Stimulated activated CD4-positive, alpha-beta T cell treated with anti-CD3 and anti-CD28 coated beads, Interleukin-1b, Interleukin-23, amount 100 ng/mL, for 48 hours (primary cell): Measurements from ENCODE around the gene DISP3.

Source experiments
- DNase-seq: peaks from one replicate; pipeline ENCODE4 v3.0.0-alpha.2; 2020

The DISP3 gene

DNA sequence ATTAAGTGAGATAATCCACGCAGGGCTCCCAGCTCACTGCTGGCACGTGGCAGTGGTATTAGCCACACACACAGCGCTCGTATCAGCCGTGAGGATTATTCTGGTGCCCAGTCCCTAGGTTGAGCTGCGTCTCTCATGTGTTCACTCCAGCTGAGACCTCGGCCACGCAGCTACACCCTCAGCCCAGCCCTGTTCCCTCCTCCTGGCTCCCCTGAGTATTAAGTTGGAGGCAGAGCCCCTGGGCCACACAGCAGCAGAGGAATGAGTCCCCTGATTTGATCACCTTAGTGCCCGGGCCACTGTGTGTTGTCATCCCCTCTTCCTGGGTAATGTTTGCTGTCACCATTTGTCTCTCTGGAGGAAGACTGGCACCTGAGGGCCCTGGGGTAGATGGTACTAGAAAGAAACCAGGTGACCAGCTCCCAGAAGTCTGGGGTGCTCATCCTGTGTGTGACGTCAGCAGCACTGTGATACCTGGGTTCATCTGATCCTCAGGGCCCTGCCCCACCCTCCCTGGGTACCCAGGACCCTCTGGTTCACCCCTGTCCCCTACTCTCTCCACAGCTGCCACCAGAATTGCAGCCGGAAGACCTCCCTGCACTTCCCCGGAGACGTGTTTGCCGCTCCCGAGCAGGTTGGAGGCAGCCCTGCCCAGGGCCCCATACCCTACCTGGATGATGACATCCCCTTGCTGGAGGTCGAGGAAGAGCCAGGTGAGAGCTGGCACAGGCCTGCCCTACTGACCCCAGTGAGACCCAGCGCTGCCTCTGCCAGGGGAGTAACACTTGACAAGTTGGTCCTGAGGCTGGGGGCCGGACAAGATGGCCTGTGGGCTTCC lies 40.1 kb downstream of the DISP3 start:
- DNase-seq = no peak

DNA sequence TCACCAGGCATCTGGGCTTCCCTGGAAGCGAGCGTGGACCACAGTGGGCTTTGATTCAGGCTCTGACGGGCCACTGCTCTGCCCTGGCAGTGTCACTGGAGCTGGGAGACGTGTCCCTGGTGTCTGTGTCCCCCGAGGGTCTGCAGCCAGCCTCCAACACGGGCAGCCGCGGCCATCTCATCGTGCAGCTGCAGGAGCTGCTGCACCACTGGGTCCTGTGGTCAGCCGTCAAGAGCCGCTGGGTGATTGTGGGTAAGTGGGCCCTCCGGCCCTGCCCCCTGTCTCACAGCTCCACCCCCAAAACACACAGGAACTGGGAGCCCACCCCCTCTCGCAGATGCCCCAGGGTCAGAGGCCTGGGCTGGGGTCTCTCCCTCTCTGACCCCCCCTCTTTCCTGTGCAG lies 40.7 kb downstream of the DISP3 start:
- DNase-seq = no peak

DNA sequence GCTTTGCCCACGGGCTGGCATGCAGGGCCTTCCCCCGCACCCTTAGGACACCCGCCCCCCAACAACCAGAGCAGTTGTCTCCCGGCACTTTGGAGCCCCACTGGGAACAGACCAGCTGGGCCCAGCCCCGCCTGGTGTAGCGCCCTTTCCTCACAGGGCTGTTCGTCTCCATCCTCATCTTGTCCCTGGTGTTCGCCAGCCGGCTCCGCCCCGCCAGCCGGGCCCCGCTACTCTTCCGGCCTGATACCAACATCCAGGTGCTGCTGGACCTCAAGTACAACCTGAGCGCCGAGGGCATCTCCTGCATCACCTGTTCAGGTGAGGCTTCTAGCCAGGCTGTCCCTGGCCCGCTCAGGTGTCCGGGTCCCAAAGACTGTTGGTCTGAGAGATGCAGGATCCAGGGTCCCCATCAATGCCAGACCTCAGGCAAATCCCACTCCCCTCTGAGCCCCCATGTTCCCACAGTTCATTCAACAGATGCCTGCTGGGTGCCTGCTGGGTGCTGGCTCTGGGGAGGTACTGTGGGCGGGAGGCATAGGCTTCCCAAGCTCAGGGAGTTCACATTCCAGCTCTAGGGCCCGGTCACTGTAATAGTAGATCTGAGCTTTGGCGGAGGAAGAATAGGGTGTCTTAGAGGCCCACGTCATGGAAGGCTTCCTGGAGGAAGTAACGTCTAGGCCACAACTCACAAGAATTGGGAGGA lies 41.7 kb downstream of the DISP3 start:
- no peak for DNase-seq

DNA sequence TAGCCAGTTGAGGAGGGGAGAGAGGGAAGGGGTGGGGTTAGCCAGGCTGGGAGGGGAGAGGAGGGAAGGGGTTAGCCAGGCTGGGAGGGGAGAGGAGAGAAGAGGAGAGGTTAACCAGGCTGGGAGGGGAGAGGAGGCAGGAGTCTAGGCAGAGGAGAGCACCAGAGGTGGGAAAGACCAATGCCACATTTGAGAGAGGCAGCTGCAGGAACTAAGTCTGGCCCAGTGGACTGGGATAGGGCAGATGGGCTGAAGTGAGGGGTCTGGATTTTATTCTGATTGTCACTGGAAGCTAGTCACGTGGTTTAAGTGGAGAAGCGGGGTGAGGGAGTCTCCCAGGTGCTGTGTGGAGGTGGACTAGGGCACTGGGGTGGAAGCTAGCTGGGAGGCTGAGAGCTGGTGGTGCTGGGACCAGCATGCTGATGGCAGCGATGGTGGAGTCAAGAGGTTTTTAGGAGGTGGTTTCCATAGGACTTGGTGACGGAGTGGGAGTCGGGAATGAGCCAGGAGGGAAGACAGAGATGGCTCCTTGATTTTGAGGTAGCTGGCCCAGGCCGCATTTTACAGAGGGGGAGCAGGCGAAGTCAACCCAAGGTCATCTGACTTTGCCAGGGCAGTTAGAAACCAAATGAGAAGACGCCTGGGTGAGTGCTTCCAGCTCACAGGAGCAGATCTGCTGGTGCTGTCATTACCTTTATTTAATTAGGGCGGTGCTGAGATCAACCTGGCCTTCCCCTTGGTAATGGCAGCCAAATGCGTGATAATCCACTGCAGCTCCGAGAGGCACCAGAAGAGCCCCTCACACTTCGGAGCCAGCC lies 42.8 kb downstream of the DISP3 start:
- DNase-seq = no peak

DNA sequence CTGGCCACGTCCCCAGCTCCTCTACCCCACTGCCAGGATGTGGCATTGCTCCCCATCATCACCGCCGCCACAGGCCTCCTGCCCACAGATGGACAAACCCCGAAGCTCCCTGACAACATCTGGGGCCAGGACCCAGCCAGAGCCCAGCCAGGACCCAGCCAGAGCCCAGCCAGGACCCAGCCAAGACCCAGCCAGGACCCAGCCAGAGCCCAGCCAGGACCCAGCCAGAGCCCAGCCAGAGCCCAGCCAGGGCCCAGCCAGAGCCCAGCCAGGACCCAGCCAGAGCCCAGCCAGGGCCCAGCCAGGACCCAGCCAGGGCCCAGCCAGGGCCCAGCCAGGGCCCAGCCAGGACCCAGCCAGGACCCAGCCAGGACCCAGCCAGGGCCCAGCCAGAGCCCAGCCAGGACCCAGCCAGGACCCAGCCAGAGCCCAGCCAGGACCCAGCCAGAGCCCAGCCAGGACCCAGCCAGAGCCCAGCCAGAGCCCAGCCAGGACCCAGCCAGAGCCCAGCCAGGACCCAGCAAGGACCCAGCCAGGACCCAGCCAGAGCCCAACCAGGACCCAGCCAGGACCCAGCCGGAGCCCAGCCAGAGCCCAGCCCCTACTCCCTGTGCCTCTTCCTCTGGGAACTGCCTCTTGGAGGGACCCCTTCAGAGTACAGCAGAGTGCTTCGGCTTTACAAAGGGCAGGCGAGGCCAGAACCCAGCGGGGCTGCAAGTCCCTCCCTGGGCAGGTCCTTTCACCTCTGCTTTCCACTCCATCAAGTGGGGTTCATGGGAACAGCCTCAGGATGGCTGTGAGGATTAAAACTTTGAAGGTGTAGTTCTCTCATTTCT lies 43.7 kb downstream of the DISP3 start:
- DNase-seq = no peak

DNA sequence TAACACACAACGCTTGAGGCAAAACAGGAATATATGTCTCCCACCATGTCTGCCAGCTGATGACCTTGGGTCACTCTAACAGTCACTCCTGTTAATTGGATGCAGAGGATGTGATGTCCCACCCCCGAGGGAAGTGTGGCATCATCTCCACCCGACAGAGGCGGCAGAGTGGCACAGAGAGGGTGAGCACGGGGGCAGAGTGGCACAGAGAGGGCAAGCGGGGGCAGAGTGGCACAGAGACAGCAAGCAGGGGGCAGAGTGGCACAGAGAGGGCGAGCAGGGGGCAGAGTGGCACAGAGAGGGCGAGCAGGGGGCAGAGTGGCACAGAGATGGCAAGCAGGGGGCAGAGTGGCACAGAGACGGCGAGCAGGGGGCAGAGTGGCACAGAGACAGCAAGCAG lies 44.3 kb downstream of the DISP3 start:
- DNase-seq = no peak

DNA sequence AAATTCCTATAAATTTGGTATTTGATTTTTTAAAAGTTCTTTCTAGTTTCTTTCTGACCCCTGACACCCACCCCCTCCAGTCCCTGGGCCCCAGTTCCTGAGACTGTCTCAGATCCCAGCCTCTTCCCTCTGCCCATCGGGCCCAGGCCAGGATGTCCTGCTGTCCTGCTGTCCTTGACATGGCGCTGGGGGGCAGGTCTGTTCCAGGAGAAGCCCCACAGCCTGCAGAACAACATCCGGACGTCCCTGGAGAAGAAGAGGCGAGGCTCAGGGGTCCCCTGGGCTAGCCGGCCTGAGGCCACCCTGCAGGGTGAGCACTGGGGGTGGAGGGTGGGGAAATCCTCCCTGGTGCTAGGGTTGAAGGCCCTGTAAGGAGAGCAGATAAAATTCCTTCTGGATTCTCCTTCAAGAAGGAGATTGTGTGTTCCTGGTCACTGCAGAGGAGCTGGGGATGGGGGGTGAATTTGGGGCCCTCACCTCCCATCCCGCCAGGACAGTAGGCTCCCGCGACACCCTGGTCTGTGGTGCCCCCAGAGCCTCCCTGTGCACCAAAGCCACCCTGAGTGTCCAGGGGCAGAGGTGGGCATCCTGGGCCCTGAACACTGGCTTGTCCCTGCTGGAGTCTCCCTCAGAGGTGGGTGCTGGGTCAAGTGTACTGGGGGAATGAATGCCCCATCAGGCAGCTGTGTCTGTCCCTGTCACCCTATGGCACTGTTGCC lies 45.0 kb downstream of the DISP3 start:
- no peak for DNase-seq

DNA sequence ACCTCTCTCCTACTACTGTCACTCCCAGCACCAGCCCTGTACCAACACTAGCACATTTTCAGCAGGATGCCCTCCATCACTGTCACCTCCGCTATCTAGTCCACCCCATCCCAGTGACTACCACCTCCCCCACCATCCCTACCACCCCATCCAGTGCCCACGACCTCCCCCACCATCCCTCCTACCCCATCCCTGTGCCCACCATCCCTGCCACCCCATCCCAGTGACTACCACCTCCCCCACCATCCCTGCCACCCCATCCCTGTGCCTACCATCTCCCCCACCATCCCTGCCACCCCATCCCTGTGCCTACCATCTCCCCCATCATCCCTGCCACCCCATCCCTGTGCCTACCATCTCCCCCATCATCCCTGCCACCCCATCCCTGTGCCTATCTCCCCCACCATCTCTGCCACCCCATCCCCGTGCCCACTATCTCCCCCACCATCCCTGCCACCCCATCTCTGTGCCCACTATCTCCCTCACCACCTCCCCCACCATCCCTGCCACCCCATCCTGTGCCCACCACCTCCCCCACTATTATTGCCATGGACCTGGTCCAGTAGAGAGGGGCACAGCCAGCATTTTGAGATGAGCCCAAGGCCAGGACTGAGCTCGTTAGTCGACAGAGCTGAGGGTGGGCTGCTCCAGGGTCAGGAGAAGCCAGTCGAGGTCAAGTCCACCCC lies 45.7 kb downstream of the DISP3 start:
- no peak for DNase-seq

DNA sequence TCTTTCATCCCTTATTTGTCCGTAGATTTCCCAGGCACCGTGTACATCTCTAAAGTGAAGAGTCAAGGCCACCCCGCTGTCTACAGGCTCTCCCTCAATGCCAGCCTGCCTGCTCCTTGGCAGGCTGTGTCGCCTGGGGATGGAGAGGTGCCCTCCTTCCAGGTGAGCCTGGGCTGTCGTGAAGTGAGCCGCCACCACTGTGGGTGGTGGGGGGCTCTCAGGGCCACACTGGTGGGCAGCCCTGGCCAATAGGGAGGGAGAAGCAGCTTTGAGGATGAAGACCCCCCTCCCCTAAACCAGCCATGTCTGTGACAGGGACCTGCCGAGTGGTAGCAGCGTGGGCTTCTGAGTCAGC lies 46.2 kb downstream of the DISP3 start:
- no peak for DNase-seq

DNA sequence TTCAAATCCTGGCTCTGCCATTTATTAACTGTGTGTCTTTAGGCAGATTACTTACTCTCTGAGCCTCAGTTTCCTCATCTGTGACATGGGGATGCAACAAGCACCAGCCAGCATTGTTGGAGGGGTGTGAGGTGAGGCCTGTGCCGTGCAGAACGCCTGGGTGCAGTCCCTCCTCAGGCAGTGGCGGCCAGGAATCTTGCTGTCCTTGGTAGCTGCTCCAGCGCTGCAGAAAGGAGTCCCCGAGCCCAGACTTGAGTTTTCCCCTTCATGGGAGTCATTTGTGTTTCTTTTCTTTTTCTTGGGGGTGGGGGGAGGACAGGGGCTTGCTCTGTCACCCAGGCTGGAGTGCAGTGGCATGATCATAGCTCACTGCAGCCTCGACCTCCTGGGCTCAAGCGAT lies 46.6 kb downstream of the DISP3 start:
- no peak for DNase-seq

DNA sequence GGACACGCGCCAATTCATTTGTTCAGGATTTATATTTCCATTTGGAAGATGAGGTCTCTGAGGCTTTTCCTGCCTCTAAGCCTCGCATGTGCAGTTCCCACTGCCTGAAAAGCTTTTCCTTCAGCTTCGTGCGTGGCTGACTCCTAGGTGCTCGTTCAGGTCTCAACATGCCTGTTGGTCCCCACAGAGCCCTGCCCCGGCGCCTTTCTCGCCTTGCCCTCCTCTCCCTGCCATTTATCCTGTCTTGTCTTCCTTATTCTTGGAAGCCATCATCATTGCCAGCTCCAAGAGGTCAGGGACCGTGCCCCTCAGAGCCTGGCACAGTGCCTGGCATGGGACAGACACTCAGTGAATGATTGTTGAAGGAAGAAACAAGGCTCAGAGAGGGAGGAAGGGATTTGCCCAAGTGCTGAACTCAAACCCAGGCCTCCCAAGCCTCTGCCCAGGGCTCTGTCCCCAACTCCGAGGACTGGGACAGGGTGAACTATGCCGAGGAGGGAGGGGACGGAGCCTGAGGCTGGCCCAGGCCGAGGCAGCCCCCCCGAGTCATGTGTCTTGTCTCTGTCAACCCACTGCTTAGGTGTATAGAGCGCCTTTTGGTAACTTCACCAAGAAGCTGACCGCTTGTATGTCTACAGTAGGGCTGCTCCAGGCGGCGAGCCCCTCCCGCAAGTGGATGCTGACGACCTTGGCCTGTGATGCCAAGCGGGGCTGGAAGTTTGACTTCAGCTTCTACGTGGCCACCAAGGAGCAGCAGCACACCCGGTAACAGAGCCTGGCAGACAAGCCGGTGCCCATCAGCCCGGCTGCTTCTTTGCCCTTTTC lies 47.3 kb downstream of the DISP3 start:
- no peak for DNase-seq

DNA sequence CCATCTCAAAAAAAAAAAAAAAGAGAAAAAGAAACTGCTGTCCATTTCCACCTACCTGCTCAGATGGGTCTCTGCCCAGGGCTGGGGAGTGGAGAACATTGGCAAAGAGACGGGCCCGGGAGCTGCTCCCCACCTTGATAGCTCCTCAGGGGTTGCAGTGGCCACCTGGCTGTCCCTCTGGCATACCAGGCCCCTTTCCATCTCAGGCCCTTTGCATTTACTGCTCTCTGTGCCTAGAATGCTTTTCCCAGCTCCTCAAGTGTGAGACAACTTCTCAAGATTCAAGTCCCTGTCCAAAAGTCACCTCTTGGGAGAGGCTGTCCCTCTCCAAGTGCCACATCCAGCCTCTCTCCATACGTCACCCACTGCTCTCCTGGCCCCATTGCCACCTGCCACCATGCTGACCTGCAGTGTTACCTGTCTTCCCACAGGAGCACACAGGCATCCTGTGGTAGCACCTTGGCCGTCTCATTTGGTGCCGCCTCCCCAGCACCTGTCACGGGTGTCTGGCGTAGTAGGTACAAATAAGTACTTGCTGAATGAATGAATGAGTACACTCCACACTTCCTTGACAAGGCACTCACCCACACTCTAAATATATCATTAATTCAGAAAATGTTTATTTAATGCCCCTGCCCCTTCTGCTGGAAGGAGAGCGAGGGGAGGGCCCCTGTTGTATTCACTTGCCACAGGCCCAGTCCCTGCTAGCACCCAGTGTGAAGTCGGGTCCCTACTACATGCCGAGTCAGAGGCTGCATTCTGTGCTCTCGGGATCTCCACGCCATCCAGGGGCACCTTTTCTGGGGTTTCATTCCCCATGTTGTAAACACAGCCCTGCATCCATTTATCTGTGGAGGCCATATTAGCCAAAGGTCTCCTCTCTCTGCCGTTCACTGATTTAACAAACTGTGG lies 48.8 kb downstream of the DISP3 start:
- no peak for DNase-seq

DNA sequence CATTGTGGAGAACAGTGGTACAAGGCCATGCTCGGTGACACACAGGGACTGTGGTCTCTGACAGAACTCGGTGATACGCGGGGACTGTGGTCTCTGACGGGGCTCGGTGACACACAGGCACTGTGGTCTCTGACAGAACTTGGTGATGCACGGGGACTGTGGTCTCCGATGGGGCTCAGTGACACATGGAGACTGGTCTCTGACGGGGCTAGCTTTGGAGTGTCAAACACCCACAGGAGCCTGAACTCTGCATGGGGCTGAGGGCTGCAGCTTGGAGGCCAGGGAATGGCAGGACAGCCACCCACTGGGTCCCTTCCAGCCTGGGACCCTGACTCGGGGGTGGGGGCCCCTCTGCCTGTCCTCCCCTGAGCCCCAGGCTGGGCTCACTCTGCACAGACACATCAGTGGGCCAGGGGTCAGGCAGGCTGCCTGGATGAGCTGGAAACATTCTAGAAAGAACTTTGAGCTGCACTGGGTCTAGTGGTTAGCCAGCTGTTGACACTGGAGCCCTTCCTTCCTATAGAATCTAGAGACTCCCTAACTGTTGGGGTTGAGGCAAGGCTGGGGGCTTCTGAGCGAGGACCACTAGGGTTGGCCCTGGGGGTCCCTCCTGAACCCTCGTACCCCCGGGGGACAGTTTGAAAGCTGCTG lies 49.8 kb downstream of the DISP3 start:
- peak; percentile 39 for DNase-seq

DNA sequence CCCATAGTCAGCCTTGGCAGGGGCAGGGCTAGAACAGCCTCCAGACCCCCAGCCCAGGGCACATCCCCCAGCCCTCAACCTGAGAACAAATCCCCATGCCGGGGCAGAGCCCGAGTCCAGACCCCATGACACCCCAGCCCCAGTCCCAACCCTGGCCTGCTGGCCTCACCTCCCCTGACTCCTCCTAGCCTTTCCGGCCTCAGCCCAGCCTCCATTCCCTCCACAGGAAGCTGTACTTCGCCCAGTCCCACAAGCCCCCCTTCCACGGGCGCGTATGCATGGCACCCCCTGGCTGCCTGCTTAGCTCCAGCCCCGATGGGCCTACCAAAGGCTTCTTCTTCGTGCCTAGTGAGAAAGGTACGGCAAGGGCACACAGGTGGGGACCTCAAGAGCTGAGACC lies 50.4 kb downstream of the DISP3 start:
- DNase-seq = no peak

DNA sequence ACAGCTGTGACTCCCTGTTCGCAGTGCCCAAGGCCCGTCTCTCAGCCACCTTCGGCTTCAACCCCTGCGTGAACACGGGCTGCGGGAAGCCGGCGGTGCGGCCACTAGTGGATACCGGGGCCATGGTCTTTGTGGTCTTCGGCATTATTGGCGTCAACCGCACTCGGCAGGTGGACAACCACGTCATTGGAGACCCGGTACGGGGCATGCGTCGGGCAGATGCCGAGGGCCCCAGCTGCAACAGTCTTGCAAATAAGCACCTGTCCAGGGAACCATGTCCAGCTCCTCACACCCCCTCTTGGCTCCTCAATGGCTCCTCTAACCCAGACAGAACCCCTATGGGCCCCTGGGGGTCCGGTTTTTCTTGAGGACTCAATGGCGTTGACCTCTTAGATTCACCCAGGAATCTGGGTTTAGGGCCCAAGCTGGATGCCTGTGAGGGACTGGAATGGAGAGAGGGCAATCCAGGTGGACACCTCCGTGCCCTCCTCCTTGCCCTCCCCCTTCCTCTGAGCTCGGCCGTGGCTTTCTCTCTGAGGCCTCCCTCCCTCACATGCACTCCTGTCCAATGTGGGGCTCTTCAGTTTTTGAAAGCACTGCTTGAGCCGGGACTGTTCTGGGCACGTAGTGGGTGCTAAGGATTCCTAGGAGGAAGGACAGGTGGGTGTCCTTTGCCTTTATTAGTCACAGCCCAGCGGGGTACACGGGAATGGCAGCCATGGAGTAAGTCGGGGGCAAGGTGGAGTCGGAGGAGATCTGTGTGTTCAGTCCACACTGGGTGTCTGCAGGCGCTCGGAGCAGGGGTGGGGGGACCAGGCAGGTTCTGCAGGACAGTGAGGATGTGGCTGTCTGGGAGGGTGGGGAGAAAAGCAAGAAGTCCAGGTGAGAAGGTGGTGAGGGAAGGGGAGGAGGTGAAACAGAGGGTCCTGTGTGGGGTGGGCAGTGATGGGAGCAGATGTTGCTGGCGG lies 51.1 kb downstream of the DISP3 start:
- no peak for DNase-seq

DNA sequence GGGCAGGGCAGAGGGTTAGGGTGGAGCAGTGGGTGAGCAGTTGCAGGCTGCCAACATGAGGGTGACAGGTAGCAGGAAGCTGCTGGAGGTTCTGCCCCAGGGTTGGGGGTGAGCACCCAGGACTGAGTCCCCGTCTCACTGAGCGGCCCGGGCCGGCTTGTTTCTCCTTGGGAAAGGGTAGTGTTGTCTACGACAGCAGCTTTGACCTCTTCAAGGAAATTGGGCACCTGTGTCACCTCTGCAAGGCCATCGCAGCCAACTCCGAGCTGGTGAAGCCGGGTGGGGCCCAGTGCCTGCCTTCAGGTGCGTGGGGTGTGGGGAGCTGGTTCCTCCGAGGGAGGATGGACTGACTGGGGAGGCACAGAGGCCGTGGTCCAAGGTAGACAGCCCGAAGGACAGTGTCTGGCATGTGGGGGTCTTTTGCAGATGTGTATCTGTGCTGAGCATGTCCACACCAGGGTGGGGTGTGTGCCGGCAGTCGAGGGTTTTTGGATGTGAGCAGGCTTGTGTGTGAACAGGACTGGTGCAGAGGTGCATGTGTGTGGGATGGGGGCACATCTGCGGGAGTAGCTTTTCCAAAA lies 51.9 kb downstream of the DISP3 start:
- DNase-seq = no peak

DNA sequence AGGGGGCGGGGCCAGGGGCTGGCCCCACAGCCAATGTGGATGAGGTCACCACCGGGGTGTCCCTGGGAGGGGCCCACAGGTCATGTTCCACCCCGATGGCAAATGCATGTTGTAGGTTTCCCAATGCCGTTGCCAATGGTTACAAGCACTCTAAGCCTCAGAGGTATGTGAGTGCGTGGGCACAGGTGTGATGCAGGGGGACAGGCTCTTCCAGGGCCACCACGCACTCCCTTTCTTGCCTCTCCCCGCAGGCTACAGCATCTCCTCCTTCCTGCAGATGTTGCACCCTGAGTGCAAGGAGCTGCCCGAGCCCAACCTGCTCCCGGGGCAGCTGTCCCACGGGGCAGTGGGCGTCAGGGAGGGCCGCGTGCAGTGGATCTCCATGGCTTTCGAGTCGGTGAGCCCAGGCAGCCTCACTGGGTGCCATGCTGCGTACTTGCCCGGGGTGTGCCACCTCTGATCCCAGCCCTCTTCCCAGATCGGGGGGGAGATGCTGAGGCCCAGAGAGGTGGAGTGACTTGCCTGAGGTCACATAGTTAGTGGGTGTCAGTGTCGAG lies 52.4 kb downstream of the DISP3 start:
- DNase-seq = no peak
